AG04449 (cell line): ENCODE results near the gene PDXK.

ENCODE experiments used
- CTCF ChIA-PET: fragments of 350-600 bp; formaldehyde crosslinking; extraction: SDS; loops from one replicate; lab custom pipeline; 2021; ENCODE audit warnings: antibody characterized with exemption; lab: Yijun Ruan, JAX
- POLR2A ChIA-PET: fragments of 400-600, 350-600 bp; formaldehyde crosslinking; extraction: SDS; loops from one replicate; lab custom pipeline; 2020; ENCODE audit warnings: antibody characterized with exemption, inconsistent platforms; lab: Yijun Ruan, JAX
- DNase-seq: peaks from one replicate; pipeline ENCODE4 v3.0.0-alpha.2; 2010; ENCODE audit warnings: low read depth, low spot score
- H3K4me3 ChIP-seq: 2 replicates; pipeline ENCODE4 v1.5.1; 2011; ENCODE audit warnings: low read depth, mild to moderate bottlenecking, control low read depth, low read length
- TF ChIP-seq, protein P1 (sequence below): IDR thresholded peaks from one replicate; pipeline ENCODE4 v1.5.1; 2011; ENCODE audit warnings: mild to moderate bottlenecking, moderate library complexity, low read length, control low read depth, inconsistent platforms; ENCODE audit not compliant: insufficient read depth; ENCODE audit errors: missing control alignments

The PDXK gene

DNA sequence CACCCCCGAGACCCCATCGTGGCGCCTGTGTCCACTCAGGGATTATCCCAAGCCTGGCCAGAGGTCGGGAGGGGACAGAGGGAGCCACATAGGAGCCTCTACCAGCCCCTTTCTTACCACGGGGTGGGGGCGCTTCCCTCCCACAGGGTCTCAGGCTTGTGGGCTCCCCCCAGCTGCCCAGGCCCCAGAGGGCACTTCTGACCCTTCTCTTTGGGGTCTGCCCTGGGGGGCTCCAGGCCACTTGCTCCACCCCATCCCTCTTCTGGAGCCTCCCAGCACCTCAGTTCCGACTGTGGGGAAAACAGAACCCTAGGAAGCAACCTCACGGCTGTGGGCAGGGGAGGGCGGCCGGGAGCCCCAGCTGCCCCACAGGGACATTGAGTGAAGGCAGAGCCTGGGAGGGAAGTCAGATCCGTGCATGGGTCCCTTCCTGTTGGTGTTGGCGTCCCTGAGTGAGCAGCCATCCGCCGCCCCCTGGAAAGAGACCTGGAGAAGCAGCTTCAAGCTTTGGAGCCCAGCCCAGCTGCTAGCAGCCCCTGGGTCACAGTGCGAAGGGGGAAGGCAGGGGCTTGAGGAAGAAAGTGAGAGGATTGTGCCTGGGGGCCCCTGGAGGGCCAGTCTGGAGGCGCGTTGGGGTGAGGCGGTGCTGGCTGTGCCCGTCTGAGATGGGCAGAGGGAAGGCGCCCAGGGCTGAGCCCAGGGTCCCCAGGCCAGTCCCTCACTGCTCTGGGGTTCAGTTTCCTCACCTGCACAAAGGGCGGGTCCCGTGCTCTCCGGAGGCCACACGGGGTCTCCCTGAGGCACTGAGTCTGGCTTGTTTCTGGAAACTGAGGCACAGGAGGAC is 92.6 kb downstream of the PDXK start:
- no peak overlapping the region for H3K4me3 ChIP-seq
- TF ChIP-seq, protein P1, sequence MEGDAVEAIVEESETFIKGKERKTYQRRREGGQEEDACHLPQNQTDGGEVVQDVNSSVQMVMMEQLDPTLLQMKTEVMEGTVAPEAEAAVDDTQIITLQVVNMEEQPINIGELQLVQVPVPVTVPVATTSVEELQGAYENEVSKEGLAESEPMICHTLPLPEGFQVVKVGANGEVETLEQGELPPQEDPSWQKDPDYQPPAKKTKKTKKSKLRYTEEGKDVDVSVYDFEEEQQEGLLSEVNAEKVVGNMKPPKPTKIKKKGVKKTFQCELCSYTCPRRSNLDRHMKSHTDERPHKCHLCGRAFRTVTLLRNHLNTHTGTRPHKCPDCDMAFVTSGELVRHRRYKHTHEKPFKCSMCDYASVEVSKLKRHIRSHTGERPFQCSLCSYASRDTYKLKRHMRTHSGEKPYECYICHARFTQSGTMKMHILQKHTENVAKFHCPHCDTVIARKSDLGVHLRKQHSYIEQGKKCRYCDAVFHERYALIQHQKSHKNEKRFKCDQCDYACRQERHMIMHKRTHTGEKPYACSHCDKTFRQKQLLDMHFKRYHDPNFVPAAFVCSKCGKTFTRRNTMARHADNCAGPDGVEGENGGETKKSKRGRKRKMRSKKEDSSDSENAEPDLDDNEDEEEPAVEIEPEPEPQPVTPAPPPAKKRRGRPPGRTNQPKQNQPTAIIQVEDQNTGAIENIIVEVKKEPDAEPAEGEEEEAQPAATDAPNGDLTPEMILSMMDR, result no peak
- ChIA-PET POLR2A (no interaction called here), CTCF (interaction anchor here (0.7 to 4.9 kb wide), 19 partner anchors 9 to 213 kb away, joined by 3 to 29 read pairs (median 4); partner anchors contain the start of gene RRP1)
- no peak for DNase-seq
